WERI-Rb-1 (cell line): ENCODE results near the gene TNIP3.
"Not testable (repeated sequence)": the region's sequence is repeated elsewhere in the genome, so short reads cannot be mapped to it uniquely, and the experiment has no call there.

Source experiments
- DNase-seq: peaks from one replicate; pipeline ENCODE4 v3.0.0-alpha.2; 2020
- H3K27ac ChIP-seq: fragments of 250-450 bp; sonication (Bioruptor Pico); 2 replicates; pipeline ENCODE4 v1.5.1; 2020; ENCODE audit warnings: mild to moderate bottlenecking, moderate library complexity
- H3K27me3 ChIP-seq: fragments of 250-450 bp; sonication (Bioruptor Pico); 2 replicates; pipeline ENCODE4 v1.5.1; 2021; ENCODE audit warnings: mild to moderate bottlenecking, low read depth, moderate library complexity; ENCODE audit not compliant: insufficient read depth, severe bottlenecking
- H3K36me3 ChIP-seq: fragments of 250-450 bp; sonication (Bioruptor Pico); 2 replicates; pipeline ENCODE4 v1.5.1; 2020; ENCODE audit warnings: mild to moderate bottlenecking, moderate library complexity
- H3K4me3 ChIP-seq: 2 replicates; pipeline ENCODE4 v1.5.1; 2011; ENCODE audit warnings: low read depth, mild to moderate bottlenecking, control low read depth, low read length
- H3K9me3 ChIP-seq: fragments of 250-450 bp; sonication (Bioruptor Pico); 2 replicates; pipeline ENCODE4 v1.5.1; 2021; ENCODE audit warnings: mild to moderate bottlenecking, moderate library complexity; ENCODE audit not compliant: severe bottlenecking
- TF ChIP-seq, protein P1 (sequence below): IDR thresholded peaks from 2 replicates; pipeline ENCODE4 v1.5.1; 2011; ENCODE audit warnings: low read depth, mild to moderate bottlenecking, control low read depth, inconsistent platforms, low read length

The TNIP3 gene

DNA sequence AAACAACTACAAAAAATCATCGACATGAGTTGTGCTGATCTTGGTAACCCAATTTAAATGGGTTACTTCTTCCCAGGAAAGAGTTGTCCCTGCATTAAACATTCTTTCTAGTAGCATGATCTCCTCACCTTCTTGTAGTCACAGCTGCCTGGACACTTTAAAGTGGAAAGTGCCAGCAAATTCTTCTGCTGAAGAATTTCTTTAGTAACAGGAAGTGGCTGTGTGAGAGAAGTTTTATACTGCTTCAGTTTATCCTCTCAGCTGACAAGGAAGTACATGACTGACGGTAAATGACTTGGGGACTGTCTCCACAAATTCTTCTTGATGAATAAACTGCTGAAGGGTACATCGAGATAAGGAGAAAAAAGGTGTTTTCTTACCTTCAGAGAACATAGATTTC, 18.2 kb upstream of the TNIP3 start:
- no peak for DNase-seq
- H3K9me3 ChIP-seq = no peaks in the 10 kb centered on the region
- H3K27me3 ChIP-seq = no peaks in the 10 kb centered on the region
- TF ChIP-seq, protein P1, sequence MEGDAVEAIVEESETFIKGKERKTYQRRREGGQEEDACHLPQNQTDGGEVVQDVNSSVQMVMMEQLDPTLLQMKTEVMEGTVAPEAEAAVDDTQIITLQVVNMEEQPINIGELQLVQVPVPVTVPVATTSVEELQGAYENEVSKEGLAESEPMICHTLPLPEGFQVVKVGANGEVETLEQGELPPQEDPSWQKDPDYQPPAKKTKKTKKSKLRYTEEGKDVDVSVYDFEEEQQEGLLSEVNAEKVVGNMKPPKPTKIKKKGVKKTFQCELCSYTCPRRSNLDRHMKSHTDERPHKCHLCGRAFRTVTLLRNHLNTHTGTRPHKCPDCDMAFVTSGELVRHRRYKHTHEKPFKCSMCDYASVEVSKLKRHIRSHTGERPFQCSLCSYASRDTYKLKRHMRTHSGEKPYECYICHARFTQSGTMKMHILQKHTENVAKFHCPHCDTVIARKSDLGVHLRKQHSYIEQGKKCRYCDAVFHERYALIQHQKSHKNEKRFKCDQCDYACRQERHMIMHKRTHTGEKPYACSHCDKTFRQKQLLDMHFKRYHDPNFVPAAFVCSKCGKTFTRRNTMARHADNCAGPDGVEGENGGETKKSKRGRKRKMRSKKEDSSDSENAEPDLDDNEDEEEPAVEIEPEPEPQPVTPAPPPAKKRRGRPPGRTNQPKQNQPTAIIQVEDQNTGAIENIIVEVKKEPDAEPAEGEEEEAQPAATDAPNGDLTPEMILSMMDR = no peak
- H3K4me3 ChIP-seq = no peak overlapping the region
- no peaks in the 10 kb centered on the region for H3K36me3 ChIP-seq
- H3K27ac ChIP-seq = no peak overlapping the region

DNA sequence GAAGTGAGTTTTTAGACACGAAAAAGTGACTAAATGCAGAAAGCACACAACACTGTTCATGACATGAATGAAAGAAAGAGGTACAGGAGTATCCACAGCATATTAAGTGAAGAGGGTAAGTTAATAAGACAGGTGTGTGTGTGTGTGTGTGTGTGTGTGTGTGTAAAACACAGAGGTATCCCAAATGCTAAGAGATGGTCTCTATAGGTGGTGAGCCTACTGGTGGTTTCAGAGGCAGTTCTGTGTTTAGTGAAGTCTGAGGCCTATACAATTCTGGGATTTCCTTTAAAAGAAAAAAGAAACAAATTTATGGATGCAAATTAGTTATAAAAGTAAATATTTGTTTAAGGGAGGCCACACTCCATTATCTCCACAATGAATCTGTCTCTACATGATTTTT, 17.4 kb upstream of the TNIP3 start:
- TF ChIP-seq, protein P1 = no peak
- DNase-seq = no peak
- no peaks in the 10 kb centered on the region for H3K36me3 ChIP-seq
- H3K9me3 ChIP-seq = no peaks in the 10 kb centered on the region
- no peak overlapping the region for H3K4me3 ChIP-seq
- H3K27me3 ChIP-seq = no peaks in the 10 kb centered on the region
- H3K27ac ChIP-seq = no peak overlapping the region

DNA sequence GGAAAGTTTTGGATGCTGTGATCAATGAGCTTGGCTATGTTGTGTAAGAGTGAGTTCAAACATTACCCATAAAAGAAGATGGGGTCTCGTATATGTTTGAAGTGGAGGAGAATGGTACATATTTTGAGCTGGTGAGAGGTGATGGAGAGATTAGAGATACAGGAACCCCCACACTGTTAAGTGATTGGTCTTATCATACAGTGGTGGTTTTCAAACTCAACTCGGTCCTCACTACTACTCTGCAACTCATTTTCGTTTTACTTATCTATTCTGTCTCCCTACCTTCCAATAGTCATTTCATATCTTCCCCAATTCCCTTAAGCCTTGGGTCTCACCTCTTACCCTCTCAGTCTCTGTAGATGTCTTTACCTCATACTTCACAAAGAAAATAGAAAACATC, 16.4 kb upstream of the TNIP3 start:
- Histone ChIP-seq H3K27me3 (no peaks in the 10 kb centered on the region), H3K4me3 (no peak overlapping the region), H3K27ac (no peak overlapping the region), H3K9me3 (no peaks in the 10 kb centered on the region), H3K36me3 (no peaks in the 10 kb centered on the region)
- TF ChIP-seq, protein P1 = no peak
- no peak for DNase-seq

DNA sequence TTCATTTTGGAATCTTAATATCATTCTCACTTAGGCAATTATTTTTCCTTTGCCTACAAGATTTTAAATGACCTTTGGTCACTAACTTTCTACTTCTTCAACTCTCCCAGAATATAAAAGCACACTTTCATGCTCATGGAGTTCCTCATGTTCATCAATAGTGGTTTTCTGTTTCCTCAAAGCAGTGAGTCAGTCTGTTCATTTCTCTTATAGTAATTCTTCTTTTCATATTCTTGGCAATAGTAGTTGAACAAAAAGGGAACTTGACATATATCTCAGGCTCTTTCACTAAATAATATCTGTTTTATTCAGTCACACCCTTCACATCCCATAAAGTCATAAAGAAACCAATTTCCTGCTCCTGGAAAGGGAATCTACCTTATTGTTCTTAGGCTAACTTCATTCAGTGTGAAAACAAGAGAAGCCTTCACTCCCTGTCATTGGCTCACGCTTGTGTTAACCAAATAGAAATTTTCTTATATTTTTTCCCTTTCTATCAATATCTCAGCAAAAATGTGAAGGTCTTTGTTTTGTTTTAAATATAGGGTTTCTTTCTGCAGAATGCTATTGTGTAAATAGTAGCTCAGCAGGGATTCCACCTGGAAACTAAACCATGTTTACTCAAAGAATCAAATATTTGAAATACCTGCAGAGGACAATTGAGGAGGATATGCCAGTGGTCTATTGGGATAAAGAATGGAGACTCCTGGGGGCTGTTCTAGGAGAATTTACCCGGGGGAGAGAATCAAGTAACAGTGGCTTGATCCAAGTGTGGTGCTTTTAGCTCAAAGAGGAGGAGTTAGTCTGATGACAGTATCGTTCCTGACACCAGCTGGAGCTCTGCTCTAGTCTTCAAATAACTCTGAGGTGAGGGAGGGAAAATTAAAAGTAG, 13.4 kb upstream of the TNIP3 start:
- DNase-seq = no peak

DNA sequence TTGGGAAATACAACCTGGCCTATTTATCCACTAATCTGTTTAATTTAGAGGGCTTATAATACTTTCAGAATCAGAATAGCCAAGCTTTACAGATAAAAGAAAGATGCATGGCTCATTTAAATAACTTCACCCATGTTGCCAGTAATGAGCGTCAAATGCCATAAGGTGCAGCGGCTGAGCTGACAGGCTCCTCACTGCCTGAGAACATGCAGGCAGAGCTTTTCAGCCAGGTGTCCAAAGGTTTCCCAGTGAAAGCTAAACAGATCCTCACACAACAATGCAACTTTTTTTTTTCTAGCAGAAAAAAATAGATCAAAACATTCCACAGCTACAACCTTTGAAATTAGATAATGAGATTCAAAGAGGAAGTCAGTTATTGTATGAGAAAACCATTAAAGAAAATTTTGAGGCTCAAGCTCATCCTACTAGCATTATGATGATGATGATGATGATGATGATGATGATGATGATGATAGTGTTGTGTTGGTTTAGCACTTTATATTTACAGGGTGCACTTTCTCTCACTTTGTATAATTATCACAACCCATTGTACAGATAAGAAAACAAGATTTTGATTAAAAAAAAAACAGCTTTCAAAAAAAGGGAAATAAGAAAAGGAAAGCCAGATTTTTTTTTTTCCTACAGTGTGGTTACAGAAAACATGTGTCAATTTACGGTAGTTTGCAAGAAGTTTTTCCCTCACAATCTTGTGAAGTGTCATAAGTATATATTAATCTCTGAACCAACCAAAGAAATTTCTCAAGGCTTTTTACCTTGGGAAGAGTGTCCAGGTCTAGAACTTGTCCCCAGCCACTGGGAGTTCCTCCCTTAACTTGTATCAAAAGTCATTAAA, 12.2 kb upstream of the TNIP3 start:
- Histone ChIP-seq H3K4me3 (no peak overlapping the region), H3K27me3 (no peaks in the 10 kb centered on the region), H3K27ac (no peak overlapping the region), H3K36me3 (no peaks in the 10 kb centered on the region), H3K9me3 (no peaks in the 10 kb centered on the region)
- DNase-seq = no peak
- TF ChIP-seq, protein P1 = no peak

More for the DNA sequence above, 13.4 kb upstream of the TNIP3 start:
- Histone ChIP-seq H3K27ac (no peak overlapping the region), H3K36me3 (no peaks in the 10 kb centered on the region), H3K4me3 (no peak overlapping the region), H3K9me3 (no peaks in the 10 kb centered on the region), H3K27me3 (no peaks in the 10 kb centered on the region)
- TF ChIP-seq, protein P1 = no peak

DNA sequence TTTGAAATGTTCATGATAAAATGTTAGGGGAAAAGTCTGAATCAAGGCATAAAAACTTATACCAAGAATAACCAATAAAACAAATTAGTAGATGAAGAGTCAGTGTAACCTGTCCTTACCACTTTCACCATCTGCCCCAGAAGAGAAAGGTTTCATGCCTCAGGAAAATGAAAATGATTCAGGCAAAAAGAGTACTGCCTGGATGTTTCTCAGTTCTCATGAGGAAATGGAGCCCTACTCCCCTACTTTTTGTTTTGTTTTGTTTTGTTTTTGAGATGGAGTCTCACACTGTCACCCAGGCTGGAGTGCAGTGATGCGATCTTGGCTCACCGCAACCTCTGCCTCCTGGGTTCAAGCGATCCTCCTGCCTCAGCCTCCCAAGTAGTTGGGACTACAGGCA, 7.4 kb upstream of the TNIP3 start:
- not testable (repeated sequence) for H3K27ac ChIP-seq, H3K4me3 ChIP-seq, H3K27me3 ChIP-seq, DNase-seq, H3K9me3 ChIP-seq, H3K36me3 ChIP-seq
